Stimulated activated CD8-positive, alpha-beta memory T cell treated with anti-CD3 and anti-CD28 coated beads, Interleukin-4, amount 100 ng/mL, for 48 hours (primary cell): Measurements from ENCODE around the gene TMX1.

ENCODE experiments used
- DNase-seq: peaks from one replicate; pipeline ENCODE4 v3.0.0-alpha.2; 2020

TMX1 gene

GRCh38 chr14:51244591-51244990 is 4.5 kb downstream of the TMX1 start:
- DNase-seq: no peak

- DNase-seq: no peak
Observed at GRCh38 chr14:51246032-51246431, 6.0 kb downstream of the TMX1 start.

GRCh38 chr14:51248016-51248987 is 8.3 kb downstream of the TMX1 start:
- no peak for DNase-seq

- no peak for DNase-seq
Observed at GRCh38 chr14:51251486-51251885, 11.4 kb downstream of the TMX1 start.

GRCh38 chr14:51253880-51254279 is 13.8 kb downstream of the TMX1 start:
- DNase-seq: no peak

- DNase-seq: no peak
Observed at GRCh38 chr14:51258280-51258679, 18.2 kb downstream of the TMX1 start.

- DNase-seq: no peak
Observed at GRCh38 chr14:51258788-51259187, 18.7 kb downstream of the TMX1 start.

- DNase-seq: no peak
Observed at GRCh38 chr14:51260225-51260624, 20.2 kb downstream of the TMX1 start.

GRCh38 chr14:51261151-51261550 is 21.1 kb downstream of the TMX1 start:
- DNase-seq: no peak

- DNase-seq: no peak
Observed at GRCh38 chr14:51262868-51263267, 22.8 kb downstream of the TMX1 start.

- DNase-seq: no peak
Observed at GRCh38 chr14:51269634-51270033, 29.6 kb downstream of the TMX1 start.

- no peak for DNase-seq
Observed at GRCh38 chr14:51276605-51277004, 36.6 kb downstream of the TMX1 start.

- no peak for DNase-seq
Observed at GRCh38 chr14:51277753-51278415, 37.8 kb downstream of the TMX1 start.

- DNase-seq: no peak
Observed at GRCh38 chr14:51282517-51282916, 42.5 kb downstream of the TMX1 start.

GRCh38 chr14:51283402-51284085 is 43.5 kb downstream of the TMX1 start:
- DNase-seq: no peak

GRCh38 chr14:51284241-51284640 is 44.2 kb downstream of the TMX1 start:
- no peak for DNase-seq

GRCh38 chr14:51285120-51285519 is 45.1 kb downstream of the TMX1 start:
- no peak for DNase-seq

- DNase-seq: no peak
Observed at GRCh38 chr14:51289169-51289568, 49.1 kb downstream of the TMX1 start.

- no peak for DNase-seq
Observed at GRCh38 chr14:51290132-51290531, 50.1 kb downstream of the TMX1 start.

GRCh38 chr14:51291016-51291415 is 51.0 kb downstream of the TMX1 start:
- no peak for DNase-seq

GRCh38 chr14:51293149-51293911 is 53.3 kb downstream of the TMX1 start:
- no peak for DNase-seq

GRCh38 chr14:51293912-51294389 is 53.9 kb downstream of the TMX1 start:
- no peak for DNase-seq
